Panc1 (cell line): Measurements from ENCODE around the gene ARHGAP6.

Experiments used
- CTCF ChIP-seq: fragments of 450-650 bp; IDR thresholded peaks from 2 replicates; pipeline ENCODE4 v1.5.1; 2017; ENCODE audit warnings: mild to moderate bottlenecking
- POLR2AphosphoS5 ChIP-seq: IDR thresholded peaks from 2 replicates; pipeline ENCODE4 v1.6.1; 2012; ENCODE audit warnings: mild to moderate bottlenecking, low read depth, low read length, moderate library complexity
- REST ChIP-seq, 2 experiments: IDR thresholded peaks; 2 replicates each; pipeline ENCODE4 v1.6.1; 2011 to 2012; ENCODE audit warnings: low read depth in 2 of 2, control low read depth in 1 of 2, low read length in 1 of 2, mild to moderate bottlenecking in 1 of 2, moderate library complexity in 1 of 2; ENCODE audit not compliant: insufficient read depth in 1 of 2
- SIN3A ChIP-seq: IDR thresholded peaks from 2 replicates; pipeline ENCODE4 v1.6.1; 2012; ENCODE audit warnings: low read depth, mild to moderate bottlenecking, low read length, moderate library complexity, borderline replicate concordance; ENCODE audit not compliant: insufficient read depth
- TCF7L2 ChIP-seq: IDR thresholded peaks from 2 replicates; pipeline ENCODE4 v1.6.1; 2011; ENCODE audit warnings: mild to moderate bottlenecking, low read depth, low read length, inconsistent platforms

GRCh38 chrX:11472381-11472780 is 193.3 kb downstream of the ARHGAP6 start:
- TF ChIP-seq CTCF (no peak), REST (IDR thresholded peaks at IDR 0.05; ENCODE audit: insufficient read depth in 1 of 2, low read depth in 2 of 2, low read length in 1 of 2) (no peak), POLR2AphosphoS5 (no peak), SIN3A (no peak), TCF7L2 (no peak)
